Caco-2 (cell line): ENCODE measurements around the gene CAPN15. TPM values are rescaled to one million over a fixed set of nuclear protein-coding genes. Genes with fewer than 3 reads are reported as not detected.
"Not testable (repeated sequence)": the region's sequence is repeated elsewhere in the genome, so short reads cannot be mapped to it uniquely, and the experiment has no call there.

ENCODE experiments used
- Bru-seq: library from RNA; stranded (reverse); fragments of 400-500 nt; gene quantifications from one replicate; lab custom pipeline; 2021; lab: Mats Ljungman, UMichigan
- BruChase-seq, 2 experiments: library from RNA; stranded (reverse); fragments of 400-500 nt; gene quantifications; one replicate each; lab custom pipeline; 2021; lab: Mats Ljungman, UMichigan
- BruUV-seq: library from RNA; stranded (reverse); fragments of 400-500 nt; replicated peaks from 2 replicates; lab custom pipeline; 2021; lab: Mats Ljungman, UMichigan
- CTCF ChIA-PET: fragments of 300-600 bp; sonication (Branson Sonifier 250); formaldehyde crosslinking; loops from one replicate; lab custom pipeline; 2022; ENCODE audit warnings: antibody characterized with exemption; lab: Charles Lee
- POLR2A ChIA-PET: fragments of 300-600 bp; sonication (Branson Sonifier 250); formaldehyde crosslinking; loops from one replicate; lab custom pipeline; 2022; ENCODE audit warnings: antibody characterized with exemption; lab: Charles Lee
- DNase-seq, 2 experiments: peaks; one replicate each; pipeline versions ENCODE4 v3.0.0 to v3.0.0-alpha.2; 2020 to 2022
- H3K27me3 ChIP-seq: replicated peaks from 2 replicates; pipeline ENCODE4 v1.6.0; 2011; ENCODE audit warnings: low read length; ENCODE audit not compliant: control insufficient read depth, insufficient read depth
- H3K36me3 ChIP-seq: 2 replicates; pipeline ENCODE4 v1.5.1; 2011; ENCODE audit warnings: low read length; ENCODE audit not compliant: control insufficient read depth, insufficient read depth
- H3K4me1 ChIP-seq: fragments of 250-450 bp; sonication (Bioruptor Pico); 2 replicates; pipeline ENCODE4 v1.5.1; 2020; ENCODE audit warnings: mild to moderate bottlenecking
- H3K4me3 ChIP-seq: 2 replicates; pipeline ENCODE4 v1.5.1; 2011; ENCODE audit warnings: low read depth, mild to moderate bottlenecking, control low read depth, low read length
- H3K9me3 ChIP-seq: fragments of 250-450 bp; sonication (Bioruptor Pico); 2 replicates; pipeline ENCODE4 v1.5.1; 2020; ENCODE audit warnings: mild to moderate bottlenecking, moderate library complexity
- H3K27ac Mint-ChIP-seq: one replicate; pipeline ENCODE4 v1.8.0; 2022; ENCODE audit warnings: mixed read lengths; ENCODE audit not compliant: unreplicated experiment
- H3K27me3 Mint-ChIP-seq: one replicate; pipeline ENCODE4 v1.8.0; 2022; ENCODE audit warnings: mixed read lengths; ENCODE audit not compliant: insufficient read depth, unreplicated experiment
- H3K36me3 Mint-ChIP-seq: one replicate; pipeline ENCODE4 v1.8.0; 2022; ENCODE audit warnings: mild to moderate bottlenecking, mixed read lengths; ENCODE audit not compliant: insufficient read depth, unreplicated experiment
- H3K4me1 Mint-ChIP-seq: one replicate; pipeline ENCODE4 v1.8.0; 2022; ENCODE audit warnings: low read depth, mixed read lengths; ENCODE audit not compliant: unreplicated experiment
- H3K4me3 Mint-ChIP-seq: one replicate; pipeline ENCODE4 v1.8.0; 2022; ENCODE audit warnings: mild to moderate bottlenecking, moderate library complexity, mixed read lengths; ENCODE audit not compliant: unreplicated experiment
- H3K9me3 Mint-ChIP-seq: one replicate; pipeline ENCODE4 v1.8.0; 2022; ENCODE audit warnings: mixed read lengths; ENCODE audit not compliant: unreplicated experiment
- CTCF ChIP-seq, 2 experiments: fragments of 200-600 bp in 1 of 2; IDR thresholded peaks; 1 replicate in 1 of 2; 2 replicates in 1 of 2; pipeline versions ENCODE4 v1.5.1 to v1.8.0; 2011 to 2022; ENCODE audit warnings: antibody characterized with exemption in 1 of 2, control low read depth in 1 of 2, inconsistent platforms in 1 of 2, low read depth in 1 of 2, low read length in 1 of 2, mild to moderate bottlenecking in 1 of 2, moderate library complexity in 1 of 2; ENCODE audit not compliant: insufficient read depth in 1 of 2, severe bottlenecking in 1 of 2, unreplicated experiment in 1 of 2
- intact Hi-C: fragments of 100-400 bp; cut with micrococcal nuclease; formaldehyde crosslinking; loops from one replicate; pipeline ENCODE4 v1.10.0; 2022; ENCODE audit not compliant: unreplicated experiment
- long read RNA-seq: library from polyadenylated mRNA; stranded (forward); transcript quantifications from one replicate; pipeline ENCODE4 v2.0.0, GENCODE V29; 2022
- total RNA-seq: library from RNA; stranded (reverse); gene quantifications from 2 replicates; pipeline ENCODE4 v1.2.3, GENCODE V29; 2022

The CAPN15 gene
- total RNA-seq (85.3 and 87.9 TPM in 2 replicates), Bru-seq, nascent RNA (percentile 56 among the genes with signal in this experiment), BruChase-seq, experiment 1, labeled RNA remaining after a 2-hour chase (percentile 70 among the genes with signal in this experiment), BruChase-seq, experiment 2, labeled RNA remaining after a 6-hour chase (percentile 82 among the genes with signal in this experiment)
- long read RNA-seq, full-length matches to known transcripts, result 3 of 40 reads
- long read RNA-seq, partial matches to known transcripts, result 11 of 40 reads
- long read RNA-seq, other reads (novel, unspliced or antisense), result 26 of 40 reads

GRCh38 chr16:527015-527903 lies at the start of gene CAPN15:
Gene CAPN15, plus strand, starts transcription at chr16:527712. Its CDS starts 19,127 bp downstream, at chr16:546839.
- intact Hi-C loops, result loop anchor here (5.0 kb wide), 1 partner anchor 60 kb away; no protein-coding TSS in a partner anchor
- peak within 1 kb of the TSS; percentile 76 for H3K4me3 ChIP-seq
- no peaks in the 10 kb centered on the region for H3K27me3 ChIP-seq
- Mint-ChIP-seq H3K4me3 (peak within 1 kb of the TSS; percentile 73), H3K36me3 (peaks cover 32% of the 10 kb centered on the region), H3K4me1 (no peaks in the 10 kb centered on the region), H3K27me3 (no peaks in the 10 kb centered on the region), H3K9me3 (no peaks in the 10 kb centered on the region), H3K27ac (peak within 1 kb of the TSS; percentile 70)
- TF ChIP-seq CTCF (IDR thresholded peaks at IDR 0.05; ENCODE audit: insufficient read depth in 1 of 2, low read depth in 1 of 2, low read length in 1 of 2, severe bottlenecking in 1 of 2, unreplicated experiment in 1 of 2), result peak in 1 of 2 experiments; percentile 23
- H3K36me3 ChIP-seq, result 0 out of 2 replicates have a peak, but pooled peaks cover 1% of the 10 kb centered on the region
- H3K4me1 ChIP-seq, result peaks cover 9% of the 10 kb centered on the region
- CTCF ChIA-PET, result interaction anchor here (0.7 to 1.9 kb wide), 5 partner anchors 10 to 109 kb away, joined by 3 to 6 read pairs (median 5); partner anchors contain the start of genes METTL26 and RAB11FIP3
- peak; percentile 89 to 92 for DNase-seq
- no TSS peak for BruUV-seq
- POLR2A ChIA-PET, result interaction anchor here (0.6 to 1.8 kb wide), 5 partner anchors 17 to 455 kb away, joined by 3 to 5 read pairs (median 3); partner anchors contain the start of genes DECR2 and RHBDF1
- H3K9me3 ChIP-seq, result no peaks in the 10 kb centered on the region

- H3K4me1 ChIP-seq, result peaks cover 11% of the 10 kb centered on the region
- H3K36me3 Mint-ChIP-seq, H3K27ac Mint-ChIP-seq, H3K36me3 ChIP-seq, H3K4me3 ChIP-seq, intact Hi-C loops, POLR2A ChIA-PET, H3K4me3 Mint-ChIP-seq, H3K27me3 ChIP-seq, H3K9me3 Mint-ChIP-seq, H3K27me3 Mint-ChIP-seq, DNase-seq, BruUV-seq, H3K9me3 ChIP-seq: not testable (repeated sequence)
- CTCF ChIA-PET, result interaction anchor here (0.6 kb wide), 1 partner anchor 20 kb away, joined by 4 read pairs; no protein-coding TSS in a partner anchor
- peaks cover 21% of the 10 kb centered on the region for H3K4me1 Mint-ChIP-seq
Observed at GRCh38 chr16:478287-478686, 49.2 kb upstream of the CAPN15 start.

DNA sequence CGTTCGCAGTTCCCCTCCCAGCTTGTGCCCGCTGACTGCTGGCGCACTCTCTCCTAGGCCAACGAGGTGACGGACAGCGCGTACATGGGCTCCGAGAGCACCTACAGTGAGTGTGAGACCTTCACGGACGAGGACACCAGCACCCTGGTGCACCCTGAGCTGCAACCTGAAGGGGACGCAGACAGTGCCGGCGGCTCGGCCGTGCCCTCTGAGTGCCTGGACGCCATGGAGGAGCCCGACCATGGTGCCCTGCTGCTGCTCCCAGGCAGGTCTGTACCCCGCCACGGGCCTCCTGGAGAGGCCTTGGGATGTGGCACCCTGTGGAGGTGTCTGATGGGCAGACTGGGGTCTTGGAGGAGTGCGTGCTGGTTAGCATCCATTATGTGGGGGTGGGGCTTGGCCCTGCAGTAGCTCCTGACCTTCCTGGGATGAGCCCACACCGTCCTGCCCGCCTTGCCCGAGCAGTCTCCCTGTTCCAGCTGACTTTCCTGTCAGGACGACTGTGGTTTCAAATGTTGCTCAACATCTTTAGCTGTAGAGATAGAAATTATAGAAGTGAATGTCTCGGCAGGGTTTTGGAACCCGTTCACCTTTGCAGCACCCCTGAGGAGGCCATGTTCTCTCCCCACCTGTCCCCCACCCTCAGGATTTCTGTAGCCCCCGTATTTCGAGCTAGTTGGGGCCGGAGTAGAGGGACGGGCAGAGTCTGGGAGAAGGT lies 44.9 kb upstream of the CAPN15 start:
- peaks cover 28% of the 10 kb centered on the region for H3K4me1 ChIP-seq
- H3K27me3 ChIP-seq, result no peaks in the 10 kb centered on the region
- CTCF ChIA-PET, result interaction anchor here (0.6 kb wide), 1 partner anchor 9 kb away, joined by 3 read pairs; no protein-coding TSS in a partner anchor
- Mint-ChIP-seq H3K27me3 (no peaks in the 10 kb centered on the region), H3K27ac (peak overlapping the region; percentile 79), H3K36me3 (peaks cover 2% of the 10 kb centered on the region), H3K9me3 (no peaks in the 10 kb centered on the region), H3K4me1 (peaks cover 22% of the 10 kb centered on the region), H3K4me3 (peak overlapping the region; percentile 47)
- intact Hi-C loops, result loop anchor here (10.0 kb wide), 1 partner anchor 58 kb away; the partner anchor contains the start of gene RAB11FIP3
- H3K9me3 ChIP-seq, result no peaks in the 10 kb centered on the region
- BruUV-seq, result no TSS peak
- H3K36me3 ChIP-seq, result no peaks in the 10 kb centered on the region
- no peak for TF ChIP-seq CTCF (IDR thresholded peaks at IDR 0.05; ENCODE audit: insufficient read depth in 1 of 2, low read depth in 1 of 2, low read length in 1 of 2, severe bottlenecking in 1 of 2, unreplicated experiment in 1 of 2)
- POLR2A ChIA-PET, result no interaction called here
- no peak for DNase-seq
- no peak overlapping the region for H3K4me3 ChIP-seq
